Pancreas (tissue), 10 donors: ENCODE measurements around the gene ZER1. TPM values are rescaled to one million over a fixed set of nuclear protein-coding genes. Genes with fewer than 3 reads are reported as not detected.

Experiments used
- ATAC-seq, 4 donors: fragments of 200-7000 bp; cut with Tn5 transposase; one replicate each; pipeline versions ENCODE4 v1.8.0 to v1.9.1; 2020; ENCODE audit warnings: mild to moderate bottlenecking in 4 of 4, moderate library complexity in 4 of 4
- DNase-seq, 6 donors: peaks; one replicate each; pipeline ENCODE4 v3.0.0-alpha.2; 2020
- FAIRE-seq: peaks from 2 replicates; lab custom pipeline; 2012; peaks lifted over from hg19 to GRCh38; lab: Jason Lieb, UNC
- H3K27ac ChIP-seq, 4 donors: fragments of 200-600 bp; sonication (generic); 1 replicate in 3 of 4; 2 replicates in 1 of 4; pipeline versions ENCODE4 v1.5.0 to v1.8.0; 2020
- H3K27me3 ChIP-seq, 4 donors: fragments of 200-600 bp; one replicate each; pipeline ENCODE4 v1.8.0; 2021
- H3K36me3 ChIP-seq, 3 donors: fragments of 200-600 bp; sonication (generic) in 1 of 3; one replicate each; pipeline versions ENCODE4 v1.5.0 to v1.8.0; 2020 to 2021
- H3K4me1 ChIP-seq, 3 donors: fragments of 200-600 bp; one replicate each; pipeline ENCODE4 v1.8.0; 2021
- H3K4me3 ChIP-seq, 4 donors: fragments of 200-600 bp; sonication (generic) in 2 of 4; one replicate each; pipeline versions ENCODE4 v1.5.0 to v1.8.0; 2020 to 2021
- H3K9me3 ChIP-seq, 4 donors: fragments of 200-600 bp; one replicate each; pipeline ENCODE4 v1.8.0; 2021
- WGBS, 2 donors: extraction: QIAGEN DNeasy Blood & Tissue Kit; methylation state at CpG; one replicate each; pipeline ENCODE4 v1.1.7; 2013; 5-methylcytosine and 5-hydroxymethylcytosine counted together
- intact Hi-C, 3 donors: fragments of 100-400 bp; cut with DNase I; formaldehyde crosslinking; loops; one replicate each; pipeline versions ENCODE4 v1.11.1 to v1.14.2; 2022
- polyA plus RNA-seq, 2 donors: library from polyadenylated mRNA; stranded (reverse); fragments of 200-250 nt; gene quantifications; one replicate each; pipeline ENCODE4 v1.2.3, GENCODE V29; 2013
- total RNA-seq, 6 donors: library from RNA; stranded (reverse); fragmentation: NEBNext Ultra II Directional in 4 of 6; extraction: Animal tissue kit (Norgen Biotek cat#: 25700) in 4 of 6; gene quantifications; one replicate each; pipeline versions ENCODE4 v1.2.1 to v1.2.4, GENCODE V29; 2021 to 2023
- TF ChIP-seq, protein P1 (sequence below), 4 donors: fragments of 200-600 bp; sonication (generic) in 3 of 4; IDR thresholded peaks; one replicate each; pipeline versions ENCODE4 v1.5.0 to v1.8.0; 2021; ENCODE audit warnings: antibody characterized with exemption in 4 of 4
- donor health status: healthy with polysubstance abuse.
- donor health status: DM: no; HTN: no; CAD: no; lungs with moderate emphysema.
- donor health status: DM: no; HTN: no; CAD: no.
- donor health status: control.
- donor health status: control.
- donor health status: Bipolar disorder and iron deficiency.
- donor health status: DM: yes; HTN: yes; CAD: no.
- donor health status: DM: no; HTN: no; CAD: no.
- donor health status: DM: no; HTN: no; CAD: no.
- donor health status: DM: yes; HTN: yes; CAD: no.

Gene ZER1
- total and polyA plus RNA-seq, 8 donors, result 15.8 to 23.4 (median 17.9) TPM

DNA sequence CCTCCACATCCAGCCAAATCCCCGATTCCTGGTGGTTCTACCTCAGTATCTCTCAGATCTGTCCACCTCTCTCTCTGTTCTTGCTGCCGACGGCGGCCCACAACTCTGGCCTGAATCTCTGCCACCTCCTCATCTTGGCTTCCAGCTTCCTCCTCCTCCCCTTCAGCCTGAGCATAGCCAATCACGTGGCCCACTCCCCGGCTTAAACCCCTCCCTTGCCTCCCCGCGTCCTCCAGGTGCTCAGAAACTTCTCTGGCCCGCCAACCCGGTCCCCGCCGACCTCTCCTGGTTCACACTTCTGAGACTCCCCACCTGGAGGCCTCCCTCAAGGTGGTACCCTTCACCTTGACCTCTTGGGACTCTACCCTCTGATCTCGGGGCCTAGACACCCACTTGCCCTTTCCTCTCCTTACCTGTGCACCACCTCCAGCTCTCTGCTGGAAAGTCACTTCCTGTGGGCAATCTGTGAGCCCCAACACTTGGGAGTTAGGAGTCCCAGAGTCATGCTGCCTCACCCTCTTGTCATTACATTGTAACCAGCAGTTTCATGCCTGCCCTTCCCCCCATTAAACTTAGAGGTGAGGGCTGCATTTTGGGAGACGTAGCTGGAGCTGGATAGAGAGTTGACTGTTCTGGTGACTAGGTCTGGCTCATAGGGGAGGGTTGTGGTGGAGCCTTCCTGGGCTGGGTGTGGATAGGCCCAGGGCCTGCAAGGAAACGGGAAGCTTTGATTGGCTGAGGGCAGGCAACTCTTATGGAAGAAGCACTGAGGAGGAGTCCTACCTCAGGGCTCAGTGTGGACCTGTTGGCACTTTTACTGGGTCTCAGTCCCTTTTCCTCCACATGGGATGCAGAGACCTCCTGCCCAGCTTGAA, 87.2 kb downstream of the ZER1 start:
- Histone ChIP-seq H3K27ac (peak overlapping the region; percentile 61 to 92 (median 82)), H3K36me3 (no peaks in the 10 kb centered on the region), H3K27me3 (no peaks in the 10 kb centered on the region), H3K4me3 (peak overlapping the region; percentile 43 to 70 (median 51)), H3K9me3 (no peaks in the 10 kb centered on the region), H3K4me1 (peaks cover 0 to 26% (median 10%) of the 10 kb centered on the region in 3 donors)
- TF ChIP-seq, protein P1, sequence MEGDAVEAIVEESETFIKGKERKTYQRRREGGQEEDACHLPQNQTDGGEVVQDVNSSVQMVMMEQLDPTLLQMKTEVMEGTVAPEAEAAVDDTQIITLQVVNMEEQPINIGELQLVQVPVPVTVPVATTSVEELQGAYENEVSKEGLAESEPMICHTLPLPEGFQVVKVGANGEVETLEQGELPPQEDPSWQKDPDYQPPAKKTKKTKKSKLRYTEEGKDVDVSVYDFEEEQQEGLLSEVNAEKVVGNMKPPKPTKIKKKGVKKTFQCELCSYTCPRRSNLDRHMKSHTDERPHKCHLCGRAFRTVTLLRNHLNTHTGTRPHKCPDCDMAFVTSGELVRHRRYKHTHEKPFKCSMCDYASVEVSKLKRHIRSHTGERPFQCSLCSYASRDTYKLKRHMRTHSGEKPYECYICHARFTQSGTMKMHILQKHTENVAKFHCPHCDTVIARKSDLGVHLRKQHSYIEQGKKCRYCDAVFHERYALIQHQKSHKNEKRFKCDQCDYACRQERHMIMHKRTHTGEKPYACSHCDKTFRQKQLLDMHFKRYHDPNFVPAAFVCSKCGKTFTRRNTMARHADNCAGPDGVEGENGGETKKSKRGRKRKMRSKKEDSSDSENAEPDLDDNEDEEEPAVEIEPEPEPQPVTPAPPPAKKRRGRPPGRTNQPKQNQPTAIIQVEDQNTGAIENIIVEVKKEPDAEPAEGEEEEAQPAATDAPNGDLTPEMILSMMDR (IDR thresholded peaks at IDR 0.05), result no peak
- 5 to 6% methylated on average over 15 of the region's 15 CpGs for WGBS, 2 donors
- FAIRE-seq (no peak), DNase-seq (peak; percentile 84 to 94 (median 88)), ATAC-seq (peak; percentile 75 to 88 (median 80))
- intact Hi-C loops, result no loop called here

- Histone ChIP-seq H3K4me1 (peaks cover 0 to 26% (median 10%) of the 10 kb centered on the region in 3 donors), H3K27ac (peak overlapping the region; percentile 61 to 92 (median 82))
- ATAC-seq, result peak; percentile 0 to 13 (median 6)
These were observed 87.7 kb downstream of the ZER1 start for GRCh38 chr9:128684065-128684324.

DNA sequence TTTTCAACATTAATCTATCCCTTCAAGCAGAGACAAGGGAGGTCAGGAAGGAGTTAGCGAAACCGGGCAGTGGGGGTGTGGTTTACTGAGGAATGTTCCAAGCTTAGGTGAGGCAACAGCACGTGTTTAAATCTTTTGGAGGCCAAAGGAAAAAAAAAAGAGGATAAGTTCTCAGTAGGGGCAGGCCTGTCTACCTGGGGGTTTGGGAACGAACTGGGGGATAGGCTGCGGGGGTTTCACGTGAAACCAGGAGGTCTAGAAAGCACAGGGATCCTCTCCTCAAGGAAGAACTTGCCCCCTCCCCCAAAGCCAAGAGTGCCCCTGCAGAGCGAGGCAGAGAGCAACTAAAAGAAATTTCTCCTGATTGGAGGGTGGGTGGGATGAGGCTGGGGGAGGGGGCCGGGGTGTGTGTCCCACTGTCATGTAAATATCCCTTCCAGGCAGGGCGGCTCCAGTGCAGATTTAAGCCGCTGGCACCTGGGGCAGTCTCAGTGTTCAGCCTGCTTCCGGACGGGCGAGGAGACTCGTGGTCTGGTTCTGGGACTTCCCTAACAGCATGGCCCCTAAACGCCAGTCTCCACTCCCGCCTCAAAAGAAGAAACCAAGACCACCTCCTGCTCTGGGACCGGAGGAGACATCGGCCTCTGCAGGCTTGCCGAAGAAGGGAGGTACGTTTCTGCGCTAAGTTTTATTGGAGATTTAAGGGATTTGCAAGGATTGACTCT, 88.2 kb downstream of the ZER1 start:
- peak; percentile 55 to 78 (median 70) for ATAC-seq
- H3K4me1 ChIP-seq, result peaks cover 0 to 26% (median 10%) of the 10 kb centered on the region in 3 donors
- intact Hi-C loops, result no loop called here

More at GRCh38 chr9:128684065-128684324, 87.7 kb downstream of the ZER1 start:
- no peaks in the 10 kb centered on the region for H3K27me3 ChIP-seq
- WGBS, 2 donors, result 0 to 2% methylated on average over 3 of the region's 3 CpGs
- FAIRE-seq (no peak), DNase-seq (no peak)
- H3K9me3 ChIP-seq, result no peaks in the 10 kb centered on the region
- TF ChIP-seq, protein P1 (IDR thresholded peaks at IDR 0.05), result no peak
- intact Hi-C loops, result no loop called here
- no peaks in the 10 kb centered on the region for H3K36me3 ChIP-seq
- H3K4me3 ChIP-seq, result peak overlapping the region; percentile 43 to 70 (median 51)

More for the DNA sequence above, 88.2 kb downstream of the ZER1 start:
- WGBS, 2 donors, result 1 to 2% methylated on average over 21 of the region's 21 CpGs
- Histone ChIP-seq H3K9me3 (no peaks in the 10 kb centered on the region), H3K36me3 (no peaks in the 10 kb centered on the region), H3K4me3 (peak overlapping the region; percentile 43 to 70 (median 51)), H3K27ac (peak overlapping the region; percentile 61 to 92 (median 82)), H3K27me3 (no peaks in the 10 kb centered on the region)
- DNase-seq (peak; percentile 58 to 76 (median 66)), FAIRE-seq (no peak)
- TF ChIP-seq, protein P1 (IDR thresholded peaks at IDR 0.05), result no peak

Other genes with a start within 250 kb of the ZER1 start
- gene SPTAN1, start 219.3 kb downstream of the ZER1 start, total RNA-seq, result 100 to 1,000 TPM in 2 of 6 donors, 10 to 100 TPM in 4; 58.6 to 155 (median 77.1) TPM
- 100 to 1,000 TPM; 123 to 143 TPM for gene SPTAN1, start 219.3 kb downstream of the ZER1 start, polyA plus RNA-seq
- 10 to 100 TPM; 19.5 to 29.3 (median 21.1) TPM for gene DYNC2I2, start 115.1 kb downstream of the ZER1 start, total RNA-seq
- 10 to 100 TPM; 75.2 to 90.3 TPM for gene DYNC2I2, start 115.1 kb downstream of the ZER1 start, polyA plus RNA-seq
- gene SET, start 82.7 kb downstream of the ZER1 start, total RNA-seq, result 100 to 1,000 TPM; 107 to 162 (median 150) TPM
- gene SET, start 82.7 kb downstream of the ZER1 start, polyA plus RNA-seq, result 10 to 100 TPM; 42.9 to 77.3 TPM
- gene PKN3, start 69.4 kb downstream of the ZER1 start, total RNA-seq, result 1 to 10 TPM; 2.5 to 4.3 (median 3.7) TPM
- 10 to 100 TPM; 10.0 to 11.0 TPM for gene PKN3, start 69.4 kb downstream of the ZER1 start, polyA plus RNA-seq
- gene ZDHHC12, start 47.8 kb downstream of the ZER1 start, total RNA-seq, result 10 to 100 TPM; 18.3 to 31.5 (median 25.4) TPM
- gene ZDHHC12, start 47.8 kb downstream of the ZER1 start, polyA plus RNA-seq, result 10 to 100 TPM; 27.6 to 56.9 TPM
- 10 to 100 TPM; 10.9 to 18.5 (median 12.7) TPM for gene TBC1D13, start 15.3 kb upstream of the ZER1 start, total RNA-seq
- 10 to 100 TPM; 15.7 to 17.2 TPM for gene TBC1D13, start 15.3 kb upstream of the ZER1 start, polyA plus RNA-seq
- gene ENDOG, start 46.6 kb upstream of the ZER1 start, total RNA-seq, result 10 to 100 TPM; 12.2 to 23.0 (median 14.3) TPM
- gene ENDOG, start 46.6 kb upstream of the ZER1 start, polyA plus RNA-seq, result 10 to 100 TPM; 14.0 to 16.0 TPM
- gene SPOUT1, start 57.9 kb upstream of the ZER1 start, total RNA-seq, result 10 to 100 TPM; 14.8 to 28.0 (median 20.6) TPM
- 10 to 100 TPM; 28.8 to 32.8 TPM for gene SPOUT1, start 57.9 kb upstream of the ZER1 start, polyA plus RNA-seq
- gene KYAT1, start 110.0 kb upstream of the ZER1 start, total RNA-seq, result 1 to 10 TPM; 1.1 to 2.9 (median 1.5) TPM
- gene KYAT1, start 110.0 kb upstream of the ZER1 start, polyA plus RNA-seq, result 1 to 10 TPM; 4.2 to 5.2 TPM
- 10 to 100 TPM in 4 of 6 donors, 1 to 10 TPM in 2; 8.7 to 20.4 (median 10.4) TPM for gene LRRC8A, start 110.2 kb upstream of the ZER1 start, total RNA-seq
- gene LRRC8A, start 110.2 kb upstream of the ZER1 start, polyA plus RNA-seq, result 10 to 100 TPM in 1 of 2 donors, 1 to 10 TPM in 1; 9.2 to 10.1 TPM
- 10 to 100 TPM; 20.7 to 48.7 (median 42.2) TPM for gene PHYHD1, start 149.1 kb upstream of the ZER1 start, total RNA-seq
- gene PHYHD1, start 149.1 kb upstream of the ZER1 start, polyA plus RNA-seq, result 10 to 100 TPM; 45.7 to 71.3 TPM
- 1 to 10 TPM; 5.7 to 8.2 (median 6.6) TPM for gene DOLK, start 175.7 kb upstream of the ZER1 start, total RNA-seq
- 1 to 10 TPM; 5.4 to 8.5 TPM for gene DOLK, start 175.7 kb upstream of the ZER1 start, polyA plus RNA-seq
- gene NUP188, start 175.8 kb upstream of the ZER1 start, total RNA-seq, result 10 to 100 TPM; 11.5 to 20.8 (median 13.5) TPM
- gene NUP188, start 175.8 kb upstream of the ZER1 start, polyA plus RNA-seq, result 10 to 100 TPM; 10.8 to 18.0 TPM